OCI-LY7 (cell line): ENCODE measurements around the gene CERS6.

Experiments
- CTCF ChIP-seq: fragments of 200-600 bp; sonication (generic); conservative IDR thresholded peaks from 2 replicates; pipeline ENCODE4 v1.5.1; 2014; ENCODE audit warnings: mild to moderate bottlenecking, antibody characterized with exemption, low read length, moderate library complexity, mixed read lengths
- EZH2phosphoT487 ChIP-seq: fragments of 200-600 bp; sonication (generic); IDR thresholded peaks from 2 replicates; pipeline ENCODE4 v1.6.1; 2018; ENCODE audit warnings: low read depth, borderline replicate concordance, mild to moderate bottlenecking, mixed run types, antibody characterized with exemption, low read length, moderate library complexity, mixed read lengths

- TF ChIP-seq CTCF (no peak), EZH2phosphoT487 (no peak)
These were observed 145.7 kb downstream of the CERS6 start for GRCh38 chr2:168601741-168602140.
